DOHH2 (cell line): ENCODE measurements around the gene NOM1.

Source experiments
- H3F3A ChIP-seq: fragments of 200-600 bp; sonication (generic), shearing (Covaris generic); 2 replicates; pipeline ENCODE4 v1.6.0; 2016; ENCODE audit warnings: antibody characterized with exemption, mild to moderate bottlenecking; ENCODE audit not compliant: control insufficient read depth, insufficient read depth
- H3K27ac ChIP-seq: fragments of 200-600 bp; sonication (generic); 2 replicates; pipeline ENCODE4 v1.5.1; 2014; ENCODE audit warnings: low read depth, mild to moderate bottlenecking, low read length, moderate library complexity
- H3K27me3 ChIP-seq: fragments of 200-600 bp; sonication (generic); 2 replicates; pipeline ENCODE4 v1.6.1; 2014; ENCODE audit warnings: mild to moderate bottlenecking, low read length, mixed read lengths; ENCODE audit not compliant: control insufficient read depth
- H3K36me3 ChIP-seq: fragments of 200-600 bp; sonication (generic); 2 replicates; pipeline ENCODE4 v1.6.1; 2014; ENCODE audit warnings: mild to moderate bottlenecking, low read length, moderate library complexity, mixed read lengths; ENCODE audit not compliant: control insufficient read depth
- H3K4me1 ChIP-seq: fragments of 200-600 bp; sonication (generic); 2 replicates; pipeline ENCODE4 v1.6.1; 2014; ENCODE audit warnings: mild to moderate bottlenecking, low read length, mixed read lengths; ENCODE audit not compliant: control insufficient read depth
- H3K4me2 ChIP-seq: fragments of 200-600 bp; sonication (generic); 2 replicates; pipeline ENCODE4 v1.6.0; 2014; ENCODE audit warnings: mild to moderate bottlenecking, low read length, moderate library complexity
- H3K4me3 ChIP-seq: fragments of 200-600 bp; sonication (generic); 2 replicates; pipeline ENCODE4 v1.5.1; 2014; ENCODE audit warnings: mild to moderate bottlenecking, low read length, mixed read lengths
- H3K79me2 ChIP-seq: fragments of 200-600 bp; sonication (generic); 2 replicates; pipeline ENCODE4 v1.6.1; 2014; ENCODE audit warnings: mild to moderate bottlenecking, low read length, mixed read lengths; ENCODE audit not compliant: control insufficient read depth
- H3K9me2 ChIP-seq: fragments of 200-600 bp; sonication (generic); replicated peaks from 2 replicates; pipeline ENCODE4 v1.6.1; 2014; ENCODE audit warnings: mild to moderate bottlenecking, low read length, mixed read lengths; ENCODE audit not compliant: control insufficient read depth
- H3K9me3 ChIP-seq: fragments of 200-600 bp; sonication (generic); 2 replicates; pipeline ENCODE4 v1.6.1; 2014; ENCODE audit warnings: antibody characterized with exemption, low read length, mixed read lengths; ENCODE audit not compliant: control insufficient read depth, insufficient read depth
- H4K20me1 ChIP-seq: fragments of 200-600 bp; sonication (generic); 2 replicates; pipeline ENCODE4 v1.6.0; 2014; ENCODE audit warnings: low read depth, mild to moderate bottlenecking, antibody characterized with exemption, low read length, moderate library complexity; ENCODE audit not compliant: control insufficient read depth, insufficient read depth
- EZH2phosphoT487 ChIP-seq: fragments of 200-600 bp; sonication (generic); IDR thresholded peaks from 2 replicates; pipeline ENCODE4 v1.6.1; 2017; ENCODE audit warnings: borderline replicate concordance, mild to moderate bottlenecking, antibody characterized with exemption, low read length, moderate library complexity, mixed read lengths
- TF ChIP-seq, protein P1 (sequence below): fragments of 200-600 bp; sonication (generic); IDR thresholded peaks from one replicate; pipeline ENCODE4 v1.5.1; 2014; ENCODE audit warnings: antibody characterized with exemption, mild to moderate bottlenecking, low read depth, low read length; ENCODE audit not compliant: poor library complexity, severe bottlenecking

Gene NOM1

GRCh38 chr7:156993021-156993924, 43.8 kb downstream of the NOM1 start:
- Histone ChIP-seq H3K79me2 (no peaks in the 10 kb centered on the region), H3K4me3 (no peak overlapping the region), H4K20me1 (no peaks in the 10 kb centered on the region), H3K9me2 (no peaks in the 10 kb centered on the region), H3K4me1 (peaks cover 16% of the 10 kb centered on the region), H3K9me3 (no peaks in the 10 kb centered on the region), H3K27me3 (peaks cover 16% of the 10 kb centered on the region), H3K4me2 (no peak overlapping the region), H3K36me3 (no peaks in the 10 kb centered on the region), H3K27ac (no peak overlapping the region), H3F3A (no peaks in the 10 kb centered on the region)
- TF ChIP-seq, protein P1, sequence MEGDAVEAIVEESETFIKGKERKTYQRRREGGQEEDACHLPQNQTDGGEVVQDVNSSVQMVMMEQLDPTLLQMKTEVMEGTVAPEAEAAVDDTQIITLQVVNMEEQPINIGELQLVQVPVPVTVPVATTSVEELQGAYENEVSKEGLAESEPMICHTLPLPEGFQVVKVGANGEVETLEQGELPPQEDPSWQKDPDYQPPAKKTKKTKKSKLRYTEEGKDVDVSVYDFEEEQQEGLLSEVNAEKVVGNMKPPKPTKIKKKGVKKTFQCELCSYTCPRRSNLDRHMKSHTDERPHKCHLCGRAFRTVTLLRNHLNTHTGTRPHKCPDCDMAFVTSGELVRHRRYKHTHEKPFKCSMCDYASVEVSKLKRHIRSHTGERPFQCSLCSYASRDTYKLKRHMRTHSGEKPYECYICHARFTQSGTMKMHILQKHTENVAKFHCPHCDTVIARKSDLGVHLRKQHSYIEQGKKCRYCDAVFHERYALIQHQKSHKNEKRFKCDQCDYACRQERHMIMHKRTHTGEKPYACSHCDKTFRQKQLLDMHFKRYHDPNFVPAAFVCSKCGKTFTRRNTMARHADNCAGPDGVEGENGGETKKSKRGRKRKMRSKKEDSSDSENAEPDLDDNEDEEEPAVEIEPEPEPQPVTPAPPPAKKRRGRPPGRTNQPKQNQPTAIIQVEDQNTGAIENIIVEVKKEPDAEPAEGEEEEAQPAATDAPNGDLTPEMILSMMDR = no peak
- TF ChIP-seq EZH2phosphoT487 = no peak

DNA sequence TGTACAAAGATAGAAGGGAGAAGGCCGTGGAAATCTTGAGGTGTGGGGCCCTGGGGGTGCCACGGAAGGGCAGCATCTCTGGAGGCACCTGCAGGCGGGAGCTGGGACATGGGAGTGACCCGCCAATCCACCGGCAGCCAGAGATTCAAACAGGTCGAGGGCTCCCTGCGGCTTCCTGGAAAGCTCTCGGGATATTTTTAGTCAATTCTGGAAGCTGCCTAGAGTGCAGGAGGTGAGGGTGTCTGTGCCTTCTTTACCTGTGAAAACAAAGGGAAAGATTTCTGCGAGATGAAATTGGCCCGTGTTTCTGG, 44.4 kb downstream of the NOM1 start:
- H3K9me3 ChIP-seq = no peaks in the 10 kb centered on the region
- no peaks in the 10 kb centered on the region for H3K36me3 ChIP-seq
- H3K4me3 ChIP-seq = no peak overlapping the region
- no peak overlapping the region for H3K27ac ChIP-seq
- H3K79me2 ChIP-seq = no peaks in the 10 kb centered on the region
- H3K4me1 ChIP-seq = peaks cover 16% of the 10 kb centered on the region
- peaks cover 22% of the 10 kb centered on the region for H3K27me3 ChIP-seq
- H3F3A ChIP-seq = no peaks in the 10 kb centered on the region
- TF ChIP-seq, protein P1 = no peak
- no peaks in the 10 kb centered on the region for H4K20me1 ChIP-seq
- no peak overlapping the region for H3K4me2 ChIP-seq
- no peaks in the 10 kb centered on the region for H3K9me2 ChIP-seq

GRCh38 chr7:156994417-156994816, 44.9 kb downstream of the NOM1 start:
- peaks cover 28% of the 10 kb centered on the region for H3K27me3 ChIP-seq
- no peak overlapping the region for H3K4me3 ChIP-seq
- no peak overlapping the region for H3K27ac ChIP-seq
- H3K9me2 ChIP-seq = no peaks in the 10 kb centered on the region
- no peaks in the 10 kb centered on the region for H3K79me2 ChIP-seq
- H3K4me2 ChIP-seq = no peak overlapping the region
- H3K4me1 ChIP-seq = peaks cover 16% of the 10 kb centered on the region
- H3F3A ChIP-seq = no peaks in the 10 kb centered on the region
- no peaks in the 10 kb centered on the region for H4K20me1 ChIP-seq
- H3K9me3 ChIP-seq = no peaks in the 10 kb centered on the region
- H3K36me3 ChIP-seq = no peaks in the 10 kb centered on the region
- TF ChIP-seq, protein P1 = no peak
- no peak for TF ChIP-seq EZH2phosphoT487
